CD4-positive, alpha-beta T cell treated with Interleukin-4 for 4 hours (primary cell): ENCODE data around the gene SLC39A6.
"Not testable (repeated sequence)": the region's sequence is repeated elsewhere in the genome, so short reads cannot be mapped to it uniquely, and the experiment has no call there.

Experiments
- DNase-seq: peaks from one replicate; pipeline ENCODE4 v3.0.0-alpha.2; 2020

SLC39A6 gene

GRCh38 chr18:36094431-36094830 is 34.7 kb downstream of the SLC39A6 start:
- no peak for DNase-seq

DNA sequence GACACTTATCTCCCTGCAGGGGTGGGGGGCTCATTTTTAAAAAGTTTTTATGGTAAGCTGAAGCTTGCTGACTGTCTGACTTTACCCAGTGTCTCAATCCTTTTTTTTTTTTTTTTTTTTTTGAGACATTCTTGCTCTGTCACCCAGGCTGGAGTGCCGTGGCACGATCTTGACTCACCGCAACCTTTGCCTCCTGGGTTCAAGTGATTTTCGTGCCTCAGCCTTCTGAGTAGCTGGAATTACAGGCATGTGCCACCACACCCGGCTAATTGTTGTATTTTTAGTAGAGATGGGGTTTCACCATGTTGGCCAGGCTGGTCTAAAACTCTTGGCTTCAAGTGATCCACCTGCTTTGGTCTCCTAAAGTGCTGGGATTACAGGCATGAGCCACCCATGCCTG is 37.0 kb downstream of the SLC39A6 start:
- DNase-seq: not testable (repeated sequence)

DNA sequence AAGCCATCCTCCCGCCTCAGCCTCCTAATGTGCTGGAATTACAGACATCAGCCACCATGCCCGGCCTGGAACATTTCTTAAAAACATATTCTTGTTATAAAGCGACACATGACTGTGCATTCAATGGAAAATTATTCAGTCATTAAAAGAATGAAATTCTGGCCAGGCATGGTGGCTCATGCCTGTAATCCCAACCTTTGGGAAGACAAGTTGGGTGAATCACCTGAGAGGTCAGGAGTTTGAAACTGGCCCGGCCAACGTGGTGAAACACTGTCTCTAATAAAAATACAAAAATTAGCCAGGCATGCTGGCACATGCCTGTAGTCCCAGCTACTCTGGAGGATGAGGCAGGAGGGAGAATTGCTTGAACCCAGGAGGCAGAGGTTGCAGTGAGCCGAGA is 40.1 kb downstream of the SLC39A6 start:
- no peak for DNase-seq

GRCh38 chr18:36088256-36088655 is 40.9 kb downstream of the SLC39A6 start:
- DNase-seq: no peak

- no peak for DNase-seq
Observed at GRCh38 chr18:36086186-36086585, 43.0 kb downstream of the SLC39A6 start.

DNA sequence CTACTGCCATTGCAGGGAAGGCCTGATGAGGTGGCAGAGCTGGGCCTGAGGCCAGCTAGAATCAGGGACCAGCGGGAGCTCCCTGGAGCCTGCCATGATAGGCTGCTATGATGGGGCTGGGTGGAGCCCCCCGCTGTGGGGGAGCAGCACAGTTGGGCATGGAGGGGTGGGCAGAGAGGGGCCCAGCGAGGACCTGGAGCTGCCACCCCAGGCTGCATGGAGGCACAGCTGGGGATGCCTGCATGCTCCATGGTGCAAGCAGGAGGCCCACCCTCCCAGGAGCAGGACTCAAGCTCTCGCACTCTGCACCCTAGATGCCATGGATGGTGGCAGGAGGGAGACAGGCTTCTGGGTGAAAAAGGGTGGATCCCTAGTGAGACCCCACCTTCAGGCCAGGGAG is 43.9 kb downstream of the SLC39A6 start:
- no peak for DNase-seq

GRCh38 chr18:36083729-36084128 is 45.4 kb downstream of the SLC39A6 start:
- DNase-seq: no peak

GRCh38 chr18:36081118-36081517 is 48.0 kb downstream of the SLC39A6 start:
- not testable (repeated sequence) for DNase-seq

DNA sequence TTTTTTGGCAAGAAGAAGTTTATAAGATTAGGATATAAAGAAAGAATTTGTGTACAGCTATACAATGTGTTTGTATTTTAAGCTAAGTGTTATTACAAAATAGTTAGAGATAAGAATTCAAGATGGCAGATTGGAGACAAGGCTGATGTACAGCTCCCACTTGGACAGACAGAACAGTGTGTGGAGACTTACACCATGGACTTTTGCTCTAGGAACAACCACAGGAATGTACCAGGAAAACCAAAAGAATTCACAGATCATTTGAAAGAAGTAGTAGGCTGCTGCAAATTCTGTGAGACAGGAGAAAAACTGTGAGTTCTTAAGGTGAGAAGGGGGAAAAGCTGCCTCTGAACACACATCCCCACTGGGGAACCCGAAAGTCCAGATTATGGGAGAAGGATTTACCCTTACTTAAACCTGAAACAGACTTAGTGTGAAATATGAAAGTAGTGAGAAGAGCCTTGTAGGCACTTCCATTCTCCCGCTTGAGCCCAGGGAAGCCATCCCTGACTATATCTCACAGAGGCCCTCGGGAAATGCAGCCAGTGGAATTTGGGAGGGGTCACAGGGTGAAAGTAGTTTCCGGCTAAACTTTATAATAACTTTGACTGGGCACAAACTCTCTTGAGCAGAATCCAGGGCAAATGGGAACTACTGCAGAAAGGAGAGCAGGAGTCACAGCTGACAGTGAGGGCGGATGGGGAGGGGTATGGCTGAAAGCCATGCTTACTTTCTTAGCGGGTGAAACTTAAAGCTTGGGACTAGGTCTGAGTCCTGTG is 50.2 kb downstream of the SLC39A6 start:
- no peak for DNase-seq

GRCh38 chr18:36077764-36078163 is 51.4 kb downstream of the SLC39A6 start:
- DNase-seq: not testable (repeated sequence)

DNA sequence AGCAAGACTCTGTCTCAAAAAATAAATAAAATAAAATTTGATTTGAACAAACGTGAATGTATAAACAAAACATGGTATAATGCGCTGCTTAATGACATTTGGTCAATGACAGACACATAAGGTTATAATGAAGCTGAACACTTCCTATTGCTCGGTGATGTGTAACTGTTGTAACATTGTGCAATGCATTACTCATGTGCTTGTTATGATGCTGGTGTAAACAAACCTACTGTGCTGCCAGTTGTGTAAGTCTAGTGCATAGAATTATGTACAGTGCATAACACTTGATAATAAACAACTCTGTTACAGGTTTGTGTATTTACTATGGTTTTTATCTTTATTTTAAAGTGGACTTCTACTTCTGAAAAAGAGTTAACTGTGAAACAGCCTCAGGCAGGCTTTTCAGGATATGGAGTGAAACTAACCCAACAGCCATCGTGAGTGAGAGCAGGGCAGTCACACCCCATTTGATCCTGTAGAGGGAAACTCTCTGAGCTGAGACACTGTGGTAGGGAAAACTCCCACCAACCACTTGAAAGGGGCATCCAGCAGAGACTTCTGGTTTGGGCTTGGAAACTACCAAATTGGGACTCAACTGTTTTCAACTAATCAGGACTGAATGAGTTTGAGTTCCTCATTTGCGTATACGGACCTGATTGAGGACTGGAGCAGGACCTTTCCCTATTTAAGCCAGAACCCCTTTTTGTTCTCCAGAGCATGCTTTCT is 53.1 kb downstream of the SLC39A6 start:
- no peak for DNase-seq

DNA sequence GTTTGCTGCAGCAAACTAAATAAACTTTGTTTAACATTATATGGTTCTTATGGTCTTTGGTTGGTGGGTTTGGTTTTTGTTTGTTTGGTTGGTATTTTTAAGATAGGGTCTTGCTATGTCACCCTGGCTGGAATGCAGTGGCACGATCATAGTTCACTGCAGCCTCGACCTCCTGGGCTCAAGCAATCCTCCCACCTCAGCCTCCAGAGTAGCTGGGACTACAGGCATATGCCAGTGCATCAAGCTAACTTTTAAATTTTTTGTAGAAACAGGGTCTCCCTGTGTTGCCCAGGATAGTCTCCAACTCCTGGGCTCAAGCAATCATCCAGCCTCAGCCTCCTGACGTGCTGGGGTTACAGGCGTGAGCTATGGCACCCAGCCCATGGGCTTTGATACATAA is 54.7 kb downstream of the SLC39A6 start:
- no peak for DNase-seq

DNA sequence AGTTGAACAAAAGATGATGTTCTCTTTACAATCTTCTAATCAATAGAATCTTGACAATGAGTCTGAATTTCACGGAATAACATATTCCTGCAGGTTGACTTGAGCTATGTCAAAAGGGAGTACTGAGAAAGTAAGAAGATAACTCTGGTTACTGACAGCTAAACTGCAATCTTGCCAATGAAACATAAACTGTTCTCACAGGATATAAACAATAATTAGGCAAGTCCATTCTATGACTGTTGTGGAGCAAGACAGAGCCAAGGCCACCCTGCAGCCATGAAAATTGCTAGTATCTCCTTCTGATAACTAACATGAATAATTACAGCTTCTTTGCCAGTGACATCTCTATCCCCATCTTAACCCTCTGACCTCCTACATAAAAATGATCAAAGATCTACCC is 55.5 kb downstream of the SLC39A6 start:
- DNase-seq: no peak

- not testable (repeated sequence) for DNase-seq
Observed at GRCh38 chr18:36072406-36072805, 56.7 kb downstream of the SLC39A6 start.

GRCh38 chr18:36067055-36067957 is 61.8 kb downstream of the SLC39A6 start, which contains the start of gene RPRD1A:
RPRD1A (minus strand) TSS chr18:36067559; CDS start chr18:36067404, 155 bp downstream.
- peak; percentile 94 for DNase-seq

DNA sequence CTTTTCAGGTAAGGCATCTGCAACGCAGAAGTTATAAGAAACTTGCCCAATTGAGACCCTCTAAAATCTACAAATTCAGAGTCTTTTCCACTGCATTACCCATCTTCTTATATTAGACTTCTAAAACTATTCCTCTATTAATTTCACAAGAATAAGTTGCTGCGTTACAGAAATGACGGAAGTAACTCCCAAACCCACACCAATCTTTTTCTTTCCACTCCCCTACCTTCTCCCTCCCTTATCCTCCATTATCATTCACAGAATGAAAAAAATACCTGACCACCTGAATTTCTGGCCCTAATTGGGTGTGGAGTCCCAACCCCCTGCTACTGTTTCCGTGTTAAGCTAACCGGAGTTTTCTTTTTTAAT is 62.5 kb downstream of the SLC39A6 start:
- no peak for DNase-seq

- DNase-seq: no peak
Observed at GRCh38 chr18:36066001-36066400, 63.1 kb downstream of the SLC39A6 start.

DNA sequence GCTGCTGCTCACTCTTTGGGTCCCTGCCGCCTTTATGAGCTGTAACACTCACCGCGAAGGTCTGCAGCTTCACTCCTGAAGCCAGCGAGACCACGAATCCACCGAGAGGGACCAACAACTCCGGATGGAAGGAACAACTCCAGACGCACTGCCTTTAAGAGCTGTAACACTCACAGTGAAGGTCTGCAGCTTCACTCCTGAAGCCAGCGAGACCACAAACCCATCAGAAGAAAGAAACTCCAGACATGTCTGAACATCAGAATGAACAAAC is 64.4 kb downstream of the SLC39A6 start:
- not testable (repeated sequence) for DNase-seq

DNA sequence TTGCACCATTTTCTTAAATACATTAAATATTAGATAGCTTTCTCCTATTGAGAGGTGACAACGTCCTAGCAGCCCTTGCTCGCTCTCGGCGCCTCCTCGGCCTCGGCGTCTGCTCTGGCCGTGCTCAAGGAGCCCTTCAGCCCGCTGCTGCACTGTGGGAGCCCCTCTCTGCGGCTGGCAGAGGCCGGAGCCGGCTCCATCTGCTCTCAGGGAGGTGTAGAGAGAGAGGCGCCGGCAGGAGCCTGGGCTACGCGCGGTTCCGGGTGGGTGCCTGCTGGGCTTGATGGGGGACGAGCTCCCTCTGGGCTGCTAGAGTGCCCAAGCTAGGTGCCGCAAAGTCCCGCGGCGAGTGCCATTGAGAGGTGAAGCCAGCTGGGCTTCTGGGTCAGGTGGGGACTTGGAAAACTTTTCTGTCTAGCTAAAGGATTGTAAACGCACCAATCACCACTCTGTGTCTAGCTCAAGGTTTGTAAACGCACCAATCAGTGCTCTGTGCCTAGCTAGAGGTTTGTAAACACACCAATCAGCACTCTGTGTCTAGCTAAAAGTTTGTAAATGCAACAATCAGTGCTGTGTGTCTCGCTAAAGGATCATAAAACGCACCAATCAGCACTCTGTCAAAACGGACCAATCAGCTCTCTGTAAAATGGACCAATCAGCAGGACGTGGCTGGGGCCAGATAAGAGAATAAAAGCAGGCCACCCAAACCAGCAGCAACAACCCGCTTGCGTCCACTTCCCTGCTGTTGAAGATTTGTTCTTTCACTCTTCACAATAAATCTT is 64.9 kb downstream of the SLC39A6 start:
- DNase-seq: no peak

DNA sequence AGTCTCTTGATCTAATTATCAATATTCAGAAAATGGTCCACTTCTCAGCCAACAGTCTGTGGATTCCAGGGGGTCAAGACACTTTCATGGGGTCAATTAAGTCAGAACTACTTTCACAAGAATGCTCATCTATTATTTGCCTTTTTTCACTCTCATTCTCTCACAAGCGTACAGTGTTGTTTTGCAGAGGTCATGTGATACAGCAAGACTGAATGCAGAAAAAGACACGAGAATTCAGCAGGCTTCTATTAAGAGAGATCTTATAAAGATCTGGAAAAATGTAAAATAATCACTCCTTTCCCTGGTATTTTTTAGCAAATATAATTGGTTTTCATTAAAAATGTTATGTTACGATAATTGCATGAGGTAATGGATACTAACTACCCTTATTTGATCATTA is 70.5 kb downstream of the SLC39A6 start:
- DNase-seq: no peak
